NCI-H146 treated with DMSO at 0.1 percent for 48 hours (cell line): Measurements from ENCODE around the gene LHFPL3.
"Not testable (repeated sequence)": the region's sequence is repeated elsewhere in the genome, so short reads cannot be mapped to it uniquely, and the experiment has no call there.

Experiments
- DNase-seq: peaks from one replicate; lab custom pipeline; 2025; ENCODE audit not compliant: unreplicated experiment; lab: John Stamatoyannopoulos, UW

The LHFPL3 gene

DNA sequence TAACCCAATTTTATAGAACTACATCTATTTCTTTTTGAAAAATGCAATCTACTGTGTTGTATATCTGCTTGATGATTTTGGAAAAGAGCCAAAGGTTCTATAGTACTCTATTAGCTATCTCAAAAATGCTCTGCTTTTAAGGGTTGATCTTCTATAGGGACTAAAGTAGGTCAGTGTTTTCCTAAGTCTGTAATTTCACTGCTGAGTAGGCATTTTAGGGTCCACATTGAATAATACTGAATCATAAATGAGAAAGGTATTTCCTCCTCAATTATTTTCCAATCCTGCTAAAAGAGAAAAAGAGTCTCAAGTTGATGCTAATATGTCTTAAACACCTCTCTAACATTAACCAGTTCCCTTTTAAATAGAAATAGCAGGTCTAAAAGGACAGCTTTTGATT lies 244.2 kb downstream of the LHFPL3 start:
- DNase-seq, result no peak

DNA sequence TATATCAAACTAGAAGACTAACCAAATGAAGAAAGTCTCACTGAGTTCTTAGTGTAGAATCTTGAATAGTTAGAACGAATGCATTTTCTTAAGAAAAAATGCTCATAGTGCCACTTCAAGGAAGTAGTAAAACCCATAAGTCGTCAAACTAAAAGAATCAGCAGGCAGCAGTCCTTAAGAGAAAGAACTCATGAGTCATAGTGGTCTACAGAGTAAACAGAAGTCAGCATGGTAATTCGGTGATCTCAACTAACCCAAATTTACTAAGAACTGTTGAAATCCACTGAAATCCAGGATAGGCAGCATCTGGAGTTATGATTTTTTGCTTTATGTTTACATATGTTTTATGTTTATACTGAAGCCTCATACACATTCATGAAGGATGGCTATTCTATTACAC lies 256.2 kb downstream of the LHFPL3 start:
- DNase-seq, result no peak

DNA sequence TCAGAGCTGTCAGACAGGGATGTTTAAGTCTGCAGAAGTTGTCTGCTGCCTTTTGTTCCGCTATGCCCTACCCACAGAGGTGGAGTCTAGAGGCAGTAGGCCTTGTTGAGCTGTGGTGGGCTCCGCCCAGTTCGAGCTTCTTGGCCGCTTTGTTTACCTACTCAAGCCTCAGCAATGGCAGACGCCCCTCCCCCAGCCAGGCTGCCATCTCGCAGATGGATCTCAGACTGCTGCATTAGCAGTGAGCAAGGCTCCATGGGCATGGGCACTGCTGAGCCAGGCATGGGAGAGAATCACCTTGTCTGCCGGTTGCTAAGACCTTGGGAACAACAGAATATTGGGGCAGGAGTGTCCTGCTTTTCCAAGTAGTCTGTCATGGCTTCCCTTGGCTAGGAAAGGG lies 267.2 kb downstream of the LHFPL3 start:
- not testable (repeated sequence) for DNase-seq

DNA sequence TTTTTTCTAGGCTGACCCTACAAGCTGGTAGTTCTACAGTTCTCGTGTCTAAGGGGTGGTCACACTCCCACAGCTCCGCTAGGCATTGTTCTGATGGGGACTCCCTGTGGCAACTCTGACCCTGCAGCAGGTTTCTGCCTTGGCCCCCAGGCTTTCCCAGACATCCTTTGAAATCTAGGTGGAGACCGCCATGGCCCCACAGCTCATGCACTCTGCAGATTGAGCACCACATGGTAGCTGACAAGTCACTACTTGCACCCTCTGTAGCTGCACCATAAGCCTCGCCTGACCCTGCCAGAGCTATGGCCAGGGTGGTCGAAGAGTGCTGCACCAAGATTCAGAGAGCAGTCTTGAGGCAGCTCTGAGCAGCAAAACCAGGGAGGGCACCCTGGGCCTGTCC lies 275.6 kb downstream of the LHFPL3 start:
- no peak for DNase-seq

DNA sequence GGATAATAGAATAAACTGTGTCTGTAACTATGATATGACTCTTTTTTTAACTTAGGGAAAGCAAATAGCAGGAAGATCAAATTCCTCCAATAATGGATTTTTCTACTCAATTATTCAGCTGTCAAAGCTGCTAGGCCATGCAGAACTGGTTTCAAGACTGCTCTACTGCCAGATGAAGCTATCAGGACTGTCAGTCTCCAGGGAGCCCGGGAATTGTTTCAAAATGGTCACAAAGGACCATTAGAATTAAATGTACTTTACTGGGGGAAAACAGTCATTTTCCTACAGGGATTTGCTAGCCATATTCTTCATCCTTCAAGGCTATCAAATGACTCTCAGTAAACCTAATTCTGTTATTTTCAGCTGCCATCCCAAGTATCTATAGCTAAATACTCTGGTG lies 276.3 kb downstream of the LHFPL3 start:
- DNase-seq, result no peak

DNA sequence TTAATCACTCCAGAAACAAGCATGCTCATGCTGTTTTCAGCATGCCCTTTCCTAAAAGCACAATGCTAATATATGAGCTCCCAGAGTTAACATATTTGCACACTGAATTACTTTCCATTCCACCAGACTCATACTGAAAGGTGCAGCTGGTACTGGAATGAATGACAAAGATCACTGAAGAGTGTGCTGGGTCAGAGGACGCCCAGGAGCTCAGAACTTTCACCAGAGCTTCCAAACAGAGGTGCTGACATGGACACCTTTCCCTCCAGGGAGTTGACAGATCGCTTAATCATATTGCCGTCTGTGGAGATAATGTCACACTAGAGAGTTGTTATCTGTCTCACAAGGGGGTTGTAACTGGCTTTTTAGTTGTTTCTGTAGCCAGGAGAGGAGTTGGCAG lies 292.9 kb downstream of the LHFPL3 start:
- DNase-seq, result no peak

DNA sequence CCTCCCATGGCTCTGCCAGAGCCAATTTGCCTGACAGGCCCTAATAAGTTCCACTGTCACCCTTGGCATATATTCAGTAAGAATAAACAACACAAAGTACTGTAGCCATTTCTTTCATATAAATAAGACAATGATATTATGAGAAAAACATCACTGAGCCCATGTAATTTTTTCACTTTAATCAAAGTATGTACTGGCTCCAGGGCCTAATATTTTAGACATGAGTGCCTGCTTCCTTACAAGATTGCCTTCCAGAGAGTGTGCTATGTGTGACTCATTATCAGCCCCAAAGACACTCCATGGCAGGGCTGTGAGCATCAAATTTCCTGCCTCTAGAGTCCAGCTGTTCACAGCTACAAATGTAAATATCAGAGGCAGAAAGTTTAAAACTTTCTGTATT lies 297.6 kb downstream of the LHFPL3 start:
- no peak for DNase-seq

DNA sequence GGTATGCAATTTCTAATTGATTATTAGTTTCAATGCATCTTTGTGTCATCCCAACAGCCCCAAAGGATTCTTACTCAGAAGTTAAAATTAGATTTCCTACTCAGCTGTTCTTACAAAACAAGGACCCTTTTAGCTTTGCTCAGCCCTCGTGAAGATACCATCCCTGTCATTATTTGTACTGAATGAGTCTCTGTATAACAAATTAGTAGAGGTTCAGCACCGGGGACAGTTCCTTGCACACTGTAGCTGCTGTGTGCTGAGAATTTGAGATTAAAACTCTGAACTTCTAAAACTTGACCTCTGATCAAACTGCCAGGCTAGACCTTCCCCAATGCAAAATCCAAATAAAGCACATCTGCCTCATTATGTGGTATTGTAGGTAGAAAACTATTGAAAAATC lies 299.1 kb downstream of the LHFPL3 start:
- DNase-seq, result no peak

DNA sequence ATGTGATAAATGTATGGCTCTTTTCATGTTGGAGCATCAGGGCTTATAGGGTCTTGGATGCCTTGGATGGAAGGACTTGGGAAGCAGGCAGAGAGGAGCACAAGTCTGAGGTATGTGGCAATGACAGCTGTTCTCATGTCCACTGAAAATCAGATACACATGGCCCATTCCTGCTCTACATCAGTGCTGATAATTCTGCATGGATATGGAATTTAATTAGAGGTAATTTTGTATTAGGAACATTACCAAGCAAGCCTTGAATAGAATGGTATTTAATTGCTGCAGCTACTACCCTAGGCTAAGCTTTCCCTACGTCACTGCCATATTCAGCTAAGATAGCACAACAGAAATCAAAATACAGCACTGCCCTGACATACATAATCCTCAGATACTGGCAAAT lies 299.6 kb downstream of the LHFPL3 start:
- no peak for DNase-seq

DNA sequence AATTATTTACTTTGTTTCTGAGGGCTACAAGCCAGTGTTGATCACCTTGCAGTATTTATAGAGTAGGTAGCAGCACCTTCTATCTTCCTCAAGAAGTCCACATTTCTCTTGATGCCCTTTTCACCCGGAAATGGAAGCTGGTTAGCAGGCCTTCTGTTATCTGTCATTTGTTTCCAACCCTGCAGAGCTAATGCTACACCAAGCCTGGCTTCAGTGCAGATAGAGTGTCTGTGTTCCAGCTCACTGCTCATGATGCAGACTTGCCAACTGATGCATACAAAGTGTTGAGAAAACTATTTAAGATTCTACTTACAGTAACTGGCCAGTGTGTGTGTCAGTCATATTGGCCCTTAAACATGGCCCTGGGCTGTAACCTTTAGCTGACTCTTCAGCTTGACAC lies 301.0 kb downstream of the LHFPL3 start:
- no peak for DNase-seq

DNA sequence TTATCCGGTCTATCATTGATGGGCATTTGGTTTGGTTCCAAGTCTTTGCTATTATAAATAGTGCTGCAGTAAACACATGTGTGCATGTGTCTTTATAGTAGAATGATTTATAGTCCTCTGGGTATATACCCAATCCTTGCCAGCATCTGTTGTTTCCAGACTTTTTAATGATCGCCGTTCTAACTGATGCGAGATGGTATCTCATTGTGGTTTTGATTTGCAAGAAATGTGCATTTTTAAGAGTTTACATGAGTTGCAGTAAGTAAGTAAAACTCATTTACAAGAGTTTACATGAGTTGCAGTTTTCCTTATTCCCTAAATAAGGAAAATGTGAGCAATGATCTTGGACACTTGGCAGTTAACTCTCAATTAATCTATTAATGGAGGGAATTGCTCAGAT lies 312.1 kb downstream of the LHFPL3 start:
- DNase-seq, result no peak

DNA sequence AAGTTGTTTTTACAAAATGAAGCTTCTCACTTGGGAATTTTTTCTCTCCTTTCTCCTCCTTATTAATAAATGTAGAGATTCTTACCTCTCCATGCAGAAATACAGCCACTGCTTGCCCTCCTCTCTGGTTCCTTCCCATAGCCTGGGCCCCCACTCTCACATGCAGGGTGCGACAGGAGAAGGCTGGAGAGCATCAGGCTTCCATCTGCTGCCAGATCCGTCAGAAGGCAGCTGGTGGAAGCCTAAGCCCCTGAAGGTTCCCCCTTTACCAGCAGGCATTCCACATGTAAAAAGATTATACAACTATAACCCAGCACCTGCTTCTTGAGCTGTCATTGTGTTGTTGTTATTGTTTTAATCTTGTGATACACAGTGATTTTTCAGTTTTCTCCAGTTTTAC lies 314.2 kb downstream of the LHFPL3 start:
- DNase-seq, result no peak

DNA sequence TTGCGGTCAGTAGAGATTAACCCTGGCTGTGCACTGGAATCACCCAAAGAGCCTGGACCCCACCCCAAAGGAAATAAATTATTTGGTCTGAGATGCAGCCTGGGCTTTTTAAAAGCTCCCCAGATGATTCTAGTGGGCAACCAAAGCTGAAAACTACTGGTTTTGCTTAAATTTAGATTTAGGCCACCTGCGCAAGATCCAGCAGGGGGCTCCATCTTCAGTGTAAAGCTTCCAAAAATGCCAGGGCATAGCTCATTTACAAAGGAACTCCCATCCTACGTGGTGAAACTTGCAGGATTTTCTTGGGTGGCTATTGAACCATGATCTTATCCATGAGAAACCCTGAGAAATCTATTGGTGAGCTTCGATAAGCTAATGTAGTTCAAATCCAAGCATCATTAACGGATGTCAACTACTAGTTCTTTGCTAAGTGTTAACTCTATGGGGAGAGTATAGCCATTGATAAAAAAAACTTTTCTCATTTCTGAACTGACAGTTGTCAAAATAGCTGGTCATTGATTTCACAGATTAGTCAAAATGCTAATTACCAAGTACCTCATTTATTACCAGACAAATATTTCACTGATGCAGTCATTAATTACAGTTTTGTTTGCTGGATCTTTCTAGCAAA lies 315.3 kb downstream of the LHFPL3 start:
- no peak for DNase-seq

DNA sequence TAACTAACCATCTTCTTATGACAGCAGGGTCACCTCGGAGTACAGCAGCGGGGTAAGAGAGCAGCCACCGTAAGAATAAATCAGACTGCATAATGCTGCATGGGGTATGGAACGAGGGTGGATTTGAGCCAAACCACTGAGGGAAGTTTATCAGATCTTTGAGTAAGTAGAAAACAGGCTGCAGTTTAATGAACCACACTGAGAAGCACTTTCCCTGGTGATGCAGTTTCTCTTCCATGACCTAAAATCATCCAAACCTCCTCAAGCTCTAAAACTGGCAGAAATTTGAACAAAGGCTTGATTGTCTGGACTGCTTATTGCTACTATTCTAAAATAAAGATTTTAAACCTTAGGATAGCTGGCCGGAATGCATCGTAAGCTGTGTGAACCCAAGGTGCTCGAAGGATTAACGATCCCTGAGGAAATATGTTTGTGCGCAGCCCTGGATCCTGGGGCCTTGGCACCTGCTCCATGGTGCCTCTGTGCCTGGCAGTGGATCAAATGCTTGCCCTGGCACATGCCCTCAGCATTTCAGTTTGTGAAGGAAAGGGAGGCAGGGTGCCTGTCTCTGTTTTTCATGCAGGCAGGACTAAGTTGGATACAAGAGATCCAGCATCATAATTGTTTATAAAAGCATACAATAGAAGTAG lies 322.7 kb downstream of the LHFPL3 start:
- no peak for DNase-seq

DNA sequence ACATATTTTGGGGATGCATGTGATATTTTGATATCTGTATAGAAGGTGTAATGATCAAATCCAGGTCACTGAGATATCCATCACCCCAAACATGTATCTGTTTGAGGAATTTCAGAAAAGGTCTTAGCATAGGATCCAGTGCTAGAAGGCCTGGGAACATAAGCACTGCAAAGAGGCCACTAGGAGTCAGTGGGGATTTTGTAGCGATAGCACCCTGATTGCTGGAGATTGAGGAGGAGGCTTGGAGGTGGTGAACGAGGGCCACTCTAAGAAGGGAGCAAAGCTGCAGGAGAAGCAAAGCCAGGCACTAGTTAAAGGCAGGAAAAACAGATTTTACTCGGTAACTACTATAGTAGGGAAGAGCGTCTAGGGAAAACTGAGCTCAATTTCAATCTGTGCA lies 324.0 kb downstream of the LHFPL3 start:
- no peak for DNase-seq

DNA sequence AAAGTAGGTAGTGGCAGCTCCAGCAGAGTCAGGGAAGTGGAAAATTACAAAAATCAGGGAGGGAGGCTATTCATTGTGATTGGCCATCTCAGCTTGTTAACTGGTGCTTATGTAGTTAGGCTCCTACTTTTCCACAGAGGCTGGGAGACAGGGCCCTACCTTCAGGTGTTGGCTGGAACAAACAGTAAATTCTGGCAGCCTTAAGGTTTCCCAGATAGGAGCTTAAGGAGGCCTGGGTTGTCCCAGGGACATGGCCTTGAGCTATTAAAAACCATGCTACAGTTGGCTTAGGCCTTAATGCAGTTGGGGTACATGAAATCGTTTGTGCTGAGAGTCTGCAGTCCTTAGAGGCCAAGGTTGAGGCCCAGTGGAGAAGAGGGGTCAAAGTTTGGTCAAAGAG lies 324.5 kb downstream of the LHFPL3 start:
- DNase-seq, result no peak

DNA sequence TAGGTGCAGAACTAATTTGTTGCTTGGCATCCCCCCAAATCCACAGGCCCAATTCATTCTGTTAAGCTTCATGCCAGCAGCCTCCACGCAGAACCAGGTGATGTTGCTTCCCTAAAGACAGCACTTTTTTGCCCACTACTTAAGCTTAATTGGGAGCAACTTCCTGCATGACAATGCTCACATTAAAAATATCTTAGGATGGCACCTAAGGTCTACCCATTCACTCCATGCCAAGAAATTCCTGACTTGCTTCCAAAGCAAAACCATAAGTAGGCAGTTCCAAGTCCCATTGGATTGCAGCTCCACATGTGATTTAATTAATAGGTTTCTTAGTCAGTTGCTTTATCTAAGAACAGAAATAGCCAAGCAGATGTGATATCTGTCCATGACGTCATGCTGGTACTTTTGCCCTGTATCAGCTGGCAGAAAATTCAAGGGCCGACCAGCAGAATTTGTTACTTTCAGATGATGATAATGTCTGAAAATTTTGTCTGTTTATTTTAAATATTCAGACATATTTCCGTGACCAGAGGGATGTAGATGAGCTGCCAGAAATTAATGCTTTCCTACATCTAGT lies 325.5 kb downstream of the LHFPL3 start:
- DNase-seq, result no peak

DNA sequence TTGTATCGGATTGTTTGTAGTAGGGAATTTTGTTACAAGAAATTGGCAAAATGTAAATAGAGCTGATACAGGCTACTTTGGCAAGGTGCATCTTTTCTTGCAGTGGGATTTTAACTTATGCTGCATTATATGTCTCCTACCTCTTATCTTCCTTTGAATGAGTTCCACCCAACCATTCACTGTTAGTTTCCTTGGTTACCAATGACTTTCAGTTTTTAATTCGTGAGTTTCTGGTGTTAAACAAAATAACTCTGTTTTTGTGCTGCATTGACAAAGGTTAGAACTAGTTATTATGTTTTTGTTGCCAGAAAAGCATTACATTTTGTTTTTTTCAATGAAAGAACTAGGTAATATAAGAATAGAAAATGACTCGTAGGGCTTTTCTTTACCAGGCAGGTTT lies 327.2 kb downstream of the LHFPL3 start:
- no peak for DNase-seq

DNA sequence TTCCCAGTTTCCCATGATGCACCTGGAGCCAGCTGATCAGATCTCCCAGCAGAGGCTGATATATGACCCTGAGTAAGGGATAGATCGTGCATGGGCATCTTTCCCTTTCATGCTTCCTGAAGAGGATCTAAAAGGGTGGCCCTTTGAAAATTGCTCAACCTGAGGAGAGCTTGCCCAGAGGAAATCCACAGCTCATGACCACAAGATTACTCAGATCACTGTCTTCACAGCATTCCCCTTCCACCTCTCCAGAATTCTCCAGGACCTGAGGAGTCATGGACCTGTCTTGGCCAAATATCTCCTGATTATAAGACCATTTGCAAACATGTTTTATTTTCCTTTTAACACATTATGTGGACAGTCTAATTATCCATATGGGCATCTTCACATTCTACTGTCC lies 328.1 kb downstream of the LHFPL3 start:
- no peak for DNase-seq

DNA sequence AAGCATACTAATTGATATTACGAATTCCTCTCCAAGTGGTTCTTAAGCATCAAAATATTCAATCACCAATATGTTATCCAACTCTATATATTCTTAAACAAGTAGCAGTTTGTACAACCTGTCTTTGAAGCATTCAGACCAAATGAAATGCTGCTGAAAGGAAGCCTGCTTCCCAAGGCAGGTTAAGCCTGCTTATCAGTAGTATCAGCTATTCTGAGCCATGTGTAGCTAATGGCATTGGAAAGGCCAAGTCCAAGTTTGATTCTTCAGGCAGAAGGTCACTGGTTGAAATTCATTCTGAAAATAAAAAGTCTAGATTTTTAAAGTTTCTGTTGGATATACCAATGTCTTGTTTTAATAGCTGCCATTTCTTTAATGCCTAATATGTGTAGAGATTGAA lies 328.7 kb downstream of the LHFPL3 start:
- no peak for DNase-seq

DNA sequence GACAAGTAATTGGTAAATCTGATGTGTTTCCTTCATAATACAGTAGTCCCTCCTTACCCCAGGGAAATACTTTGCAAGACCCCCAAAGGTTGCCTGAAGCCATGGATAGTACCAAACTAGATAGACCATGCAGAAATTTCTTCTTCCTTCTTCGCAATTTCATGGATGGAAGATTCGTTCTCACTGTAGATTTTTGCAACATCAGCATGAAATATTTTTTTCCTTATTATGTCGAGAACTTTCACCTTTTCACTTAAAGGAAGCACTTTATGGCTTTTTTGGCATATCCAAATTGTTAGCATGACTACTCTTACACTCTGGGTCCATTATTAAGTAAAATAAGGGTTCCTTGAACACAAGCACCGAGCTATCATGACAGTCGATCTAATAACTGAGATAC lies 333.2 kb downstream of the LHFPL3 start:
- no peak for DNase-seq

DNA sequence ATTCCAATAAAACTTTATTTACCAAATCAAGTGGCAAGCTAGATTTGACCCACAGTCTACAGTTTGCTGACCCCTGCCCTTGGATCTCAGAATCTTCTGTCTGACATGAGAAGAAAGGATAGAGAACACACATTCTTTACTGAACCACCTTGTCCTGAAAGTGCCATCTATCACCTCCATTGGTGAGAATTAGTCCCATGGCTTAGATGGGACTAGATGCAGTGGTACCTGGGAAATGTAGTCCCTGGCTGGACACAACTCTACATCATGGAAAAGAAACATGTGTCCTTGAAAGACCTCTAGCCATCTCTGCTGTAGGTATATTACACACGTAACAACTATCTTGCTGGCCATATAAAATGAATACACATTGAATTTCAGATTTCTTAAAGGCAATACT lies 336.2 kb downstream of the LHFPL3 start:
- no peak for DNase-seq

DNA sequence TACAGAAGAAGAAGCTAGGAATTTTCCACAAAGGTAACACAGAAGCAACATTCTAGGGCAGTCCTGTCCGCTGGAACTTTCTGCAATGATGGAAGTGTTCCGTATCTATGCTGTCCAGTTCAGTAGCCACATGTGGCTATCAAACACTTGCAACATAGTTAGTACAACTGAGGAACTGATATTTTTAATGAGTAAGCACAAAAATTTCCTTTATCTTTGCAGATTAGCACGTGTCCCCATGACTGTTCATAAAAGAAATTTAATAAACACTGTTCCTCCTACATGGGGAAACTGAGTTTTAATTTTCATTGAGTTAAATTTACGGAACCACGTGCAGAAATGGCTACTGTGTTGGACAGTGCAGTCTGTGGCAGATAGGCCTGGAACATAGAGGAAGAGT lies 349.2 kb downstream of the LHFPL3 start:
- DNase-seq, result no peak
